Prostate gland (tissue), 2 donors: Measurements from ENCODE around the gene ZNF804A.

Experiments
- CTCF ChIP-seq, 4 experiments: fragments of 200-600 bp in 2 of 4; fragments of 450-650 bp in 2 of 4; sonication (generic) in 2 of 4; IDR thresholded peaks; 1 replicate in 3 of 4; 2 replicates in 1 of 4; pipeline ENCODE4 v1.5.1; 2016 to 2019; ENCODE audit warnings: antibody characterized with exemption in 4 of 4, mild to moderate bottlenecking in 2 of 4, moderate library complexity in 2 of 4
- POLR2A ChIP-seq: fragments of 450-650 bp; IDR thresholded peaks from one replicate; pipeline ENCODE4 v1.6.1; 2016; ENCODE audit warnings: antibody characterized with exemption, mild to moderate bottlenecking
- POLR2AphosphoS5 ChIP-seq: sonication (generic); formaldehyde crosslinking; IDR thresholded peaks from one replicate; pipeline ENCODE4 v1.6.1; 2017; ENCODE audit warnings: antibody characterized with exemption

- TF ChIP-seq CTCF (IDR thresholded peaks at IDR 0.05) (no peak), POLR2A (no peak), POLR2AphosphoS5 (no peak)
These were observed 35.4 kb downstream of the ZNF804A start for GRCh38 chr2:184633726-184634125.
